ENCODE measurements around the gene BOLA3.
"Not testable (repeated sequence)": the region's sequence is repeated elsewhere in the genome, so short reads cannot be mapped to it uniquely, and the experiment has no call there.

The BOLA3 gene

GRCh38 chr2:74101574-74102300, 46.0 kb downstream of the BOLA3 start:
- no peak for DNase-seq (ENCODE audit: low read depth)

- no peak for DNase-seq (ENCODE audit: low read depth)
Observed at GRCh38 chr2:74100254-74101216, 47.2 kb downstream of the BOLA3 start.

DNA sequence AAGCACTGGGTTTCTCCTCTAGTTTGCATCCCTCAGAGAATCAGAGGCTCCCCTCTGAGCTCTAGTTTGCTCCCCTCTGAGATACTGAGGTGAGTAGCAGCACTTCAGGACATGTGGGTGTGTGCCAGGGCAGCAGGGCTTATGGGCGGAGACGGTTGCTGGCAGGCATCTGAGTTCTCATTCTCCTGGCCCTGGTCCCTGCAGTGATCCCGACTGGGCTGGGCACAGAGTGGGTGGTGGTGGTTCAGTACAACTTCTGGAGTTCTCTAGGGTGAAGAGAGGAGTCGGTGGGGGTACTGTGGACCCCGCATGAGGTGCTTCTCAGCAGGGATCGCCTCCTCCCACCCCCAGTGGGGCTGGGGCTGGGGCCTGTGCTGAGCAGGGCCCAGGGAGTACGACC, 47.9 kb downstream of the BOLA3 start:
- no peak for DNase-seq (ENCODE audit: low read depth)

DNA sequence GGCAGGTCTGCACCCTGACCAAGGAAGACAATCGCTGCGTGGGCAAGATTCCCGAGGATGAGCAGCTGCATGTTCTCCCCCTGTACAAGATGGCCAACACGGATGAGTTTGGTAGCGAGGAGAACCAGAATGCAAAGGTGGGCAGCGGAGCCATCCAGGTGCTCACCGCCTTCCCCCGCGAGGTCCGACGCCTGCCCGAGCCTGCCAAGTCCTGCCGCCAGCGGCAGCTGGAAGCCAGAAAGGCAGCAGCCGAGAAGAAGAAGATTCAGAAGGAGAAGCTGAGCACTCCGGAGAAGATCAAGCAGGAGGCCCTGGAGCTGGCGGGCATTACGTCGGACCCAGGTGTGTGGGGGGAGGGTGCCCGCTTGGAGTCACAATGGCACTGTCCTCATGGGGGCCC, 48.4 kb downstream of the BOLA3 start:
- DNase-seq (ENCODE audit: low read depth) = no peak

DNA sequence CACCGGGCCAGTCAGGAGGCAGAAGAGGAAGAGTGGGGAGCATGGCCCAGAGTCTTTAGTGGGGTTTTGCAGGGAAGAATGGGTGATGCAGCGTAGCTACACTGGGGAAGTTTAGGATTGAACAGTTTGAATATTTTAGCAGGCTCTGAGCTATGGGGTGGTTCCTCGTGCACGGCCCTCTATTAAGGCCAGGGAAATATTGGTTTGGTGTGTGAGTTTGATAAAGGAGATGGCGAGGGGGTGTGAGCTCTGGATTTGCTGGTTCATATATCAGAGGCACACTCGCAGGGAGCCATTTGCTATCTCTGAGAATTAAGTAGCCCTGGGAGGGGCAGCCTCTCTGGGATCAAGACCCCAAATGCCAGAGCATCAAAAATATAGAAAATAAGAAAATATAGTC, 50.1 kb downstream of the BOLA3 start:
- DNase-seq (ENCODE audit: low read depth) = no peak

DNA sequence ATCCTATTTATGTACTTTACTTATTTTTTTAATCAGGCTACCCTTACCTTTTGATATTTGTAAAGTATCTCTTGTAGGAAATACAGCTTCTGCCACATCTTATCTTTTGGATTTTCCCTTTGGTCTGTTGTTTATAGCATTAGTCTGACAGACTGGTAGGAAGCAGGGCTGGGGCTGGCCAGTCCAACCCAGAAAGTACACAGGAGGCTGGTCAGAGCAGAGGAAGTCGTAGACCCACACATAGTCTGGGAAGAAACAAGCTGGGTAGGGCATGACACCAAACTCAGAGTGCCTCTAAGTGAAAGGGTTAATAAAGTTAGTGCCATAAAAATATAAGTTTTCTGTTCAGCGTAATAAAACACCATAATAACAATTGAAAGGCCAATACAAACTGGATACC, 51.7 kb downstream of the BOLA3 start:
- no peak for DNase-seq (ENCODE audit: low read depth)

GRCh38 chr2:74095632-74096031, 52.1 kb downstream of the BOLA3 start:
- DNase-seq (ENCODE audit: low read depth) = no peak

DNA sequence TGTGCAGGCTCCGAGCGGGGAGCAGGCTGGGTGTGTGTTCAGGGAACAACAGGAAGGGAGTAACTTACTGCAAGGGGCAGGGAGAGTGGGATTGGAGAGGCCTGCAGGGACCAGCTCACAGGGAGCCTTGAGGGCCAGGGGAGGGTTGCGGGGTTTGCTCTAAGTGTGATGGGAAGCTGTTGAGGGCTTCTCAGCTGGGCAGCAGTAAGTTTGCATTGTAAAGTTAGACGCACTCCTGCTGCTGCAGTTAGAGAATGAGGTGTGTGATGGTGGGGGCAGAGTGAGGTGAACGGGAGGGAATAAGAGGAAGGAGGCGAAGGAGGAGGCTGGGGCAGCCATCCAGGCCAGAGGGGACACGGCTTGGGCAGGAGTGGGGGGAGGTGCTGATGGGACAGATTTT, 53.4 kb downstream of the BOLA3 start:
- DNase-seq (ENCODE audit: low read depth) = no peak

DNA sequence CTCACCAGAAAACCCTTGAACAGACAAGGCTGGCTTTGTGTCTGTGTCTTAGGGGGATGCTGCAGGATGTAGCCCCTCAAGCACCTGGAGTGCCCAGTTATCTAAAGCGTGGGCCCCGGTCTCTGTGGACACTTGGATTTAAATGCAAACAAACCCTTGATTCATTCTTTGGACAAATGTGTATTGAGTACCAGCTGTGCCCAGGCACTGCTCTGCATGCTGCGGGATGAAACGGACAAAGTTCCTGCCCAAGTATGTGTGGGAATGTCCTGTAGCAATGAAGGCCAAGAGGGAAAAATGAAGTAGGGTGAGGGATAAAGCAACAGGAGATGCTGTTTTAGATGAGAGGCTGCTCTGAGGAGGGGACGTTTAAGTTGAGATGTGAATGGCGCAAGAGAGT, 53.9 kb downstream of the BOLA3 start:
- DNase-seq (ENCODE audit: low read depth) = no peak

DNA sequence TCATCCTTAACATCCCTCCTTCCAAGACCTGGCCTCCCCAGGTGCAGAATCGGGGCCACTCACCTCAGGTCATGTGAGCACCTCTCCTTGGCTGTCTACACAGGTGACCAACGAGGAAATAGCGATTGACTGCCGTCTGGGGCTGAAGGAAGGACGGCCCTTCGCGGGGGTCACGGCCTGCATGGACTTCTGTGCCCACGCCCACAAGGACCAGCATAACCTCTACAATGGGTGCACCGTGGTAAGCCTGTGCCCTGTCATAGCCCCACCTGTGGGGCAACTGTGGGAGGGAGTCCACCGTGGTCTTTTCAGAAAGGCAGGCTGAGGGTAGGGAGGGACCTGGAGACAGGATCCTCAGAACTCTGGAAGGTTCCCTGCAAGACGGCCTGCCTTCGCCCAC, 54.3 kb downstream of the BOLA3 start:
- DNase-seq (ENCODE audit: low read depth) = no peak

GRCh38 chr2:74092275-74092674, 55.4 kb downstream of the BOLA3 start:
- no peak for DNase-seq (ENCODE audit: low read depth)

- no peak for DNase-seq (ENCODE audit: low read depth)
Observed at GRCh38 chr2:74091391-74091790, 56.3 kb downstream of the BOLA3 start.

DNA sequence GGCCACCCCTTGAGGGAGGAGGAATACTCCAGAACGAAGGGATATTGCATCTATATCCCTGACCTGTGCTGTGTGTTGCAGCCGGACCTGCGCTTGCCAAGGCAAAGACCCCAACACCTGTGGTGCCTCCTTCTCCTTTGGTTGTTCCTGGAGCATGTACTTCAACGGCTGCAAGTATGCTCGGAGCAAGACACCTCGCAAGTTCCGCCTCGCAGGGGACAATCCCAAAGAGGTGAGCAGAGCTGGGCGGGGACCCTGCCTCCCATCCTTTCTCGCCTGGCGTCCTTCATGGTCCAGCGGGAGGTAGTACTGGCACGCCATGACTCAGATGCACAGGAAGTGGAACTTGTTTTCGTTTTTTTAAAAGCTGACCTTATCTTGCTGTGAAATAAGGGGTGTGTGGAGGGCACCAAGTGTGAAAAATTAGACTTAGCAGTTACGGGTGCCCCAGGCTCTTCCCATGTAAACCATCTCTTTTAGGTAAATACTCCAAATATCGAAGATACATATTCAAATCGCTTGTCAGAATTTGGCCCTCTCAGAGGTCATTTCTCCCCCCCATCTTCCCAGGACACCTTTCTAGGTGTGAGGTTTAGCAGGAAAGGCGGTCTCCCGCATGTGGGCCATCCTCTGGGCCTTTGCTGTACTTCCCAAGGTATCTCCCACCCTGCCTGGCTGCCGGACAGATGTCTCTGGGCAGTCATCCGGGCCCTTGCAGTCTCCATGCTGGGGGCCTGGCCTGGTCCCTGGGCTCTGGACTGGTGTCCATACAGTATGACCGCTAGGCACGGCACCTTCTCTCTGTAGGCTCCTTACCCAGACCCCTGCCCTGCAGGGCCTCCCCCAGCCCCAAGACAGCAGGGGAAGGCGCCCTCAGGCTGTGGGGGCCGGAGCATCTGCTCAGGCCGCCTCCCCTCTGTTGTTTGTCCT, 57.6 kb downstream of the BOLA3 start:
- DNase-seq (ENCODE audit: low read depth) = no peak

DNA sequence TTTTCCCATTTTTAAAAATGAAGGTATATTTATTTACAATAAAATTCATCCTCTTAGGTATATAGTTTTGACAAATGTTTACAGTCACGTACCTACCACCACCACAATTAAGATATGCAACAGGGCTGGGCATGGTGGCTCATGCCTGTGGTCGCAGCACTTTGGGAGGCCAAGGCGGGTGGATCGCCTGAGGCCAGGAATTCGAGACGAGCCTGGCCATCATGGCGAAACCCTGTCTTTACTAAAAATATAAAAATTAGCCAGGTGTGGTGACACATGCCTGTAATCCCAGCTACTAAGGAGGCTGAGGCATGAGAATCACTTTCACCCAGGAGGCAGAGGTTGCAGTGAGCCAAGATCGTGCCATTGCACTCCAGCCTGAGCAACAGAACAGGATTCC, 59.0 kb downstream of the BOLA3 start:
- DNase-seq (ENCODE audit: low read depth) = not testable (repeated sequence)

DNA sequence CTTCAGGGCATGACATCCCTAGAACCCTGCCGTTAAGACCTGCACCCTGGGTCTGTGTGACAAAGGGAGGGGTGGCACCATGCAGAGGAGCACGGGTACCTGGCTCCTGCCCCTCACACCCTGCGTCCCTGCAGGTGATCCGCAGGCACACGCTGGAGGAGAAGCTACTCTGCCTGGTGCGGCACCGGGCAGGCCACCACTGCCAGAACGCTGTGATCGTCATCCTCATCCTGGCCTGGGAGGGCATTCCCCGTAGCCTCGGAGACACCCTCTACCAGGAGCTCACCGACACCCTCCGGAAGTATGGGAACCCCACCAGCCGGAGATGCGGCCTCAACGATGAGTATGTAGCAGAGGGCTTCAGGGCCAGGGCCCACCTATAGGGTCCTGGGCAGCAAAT, 60.0 kb downstream of the BOLA3 start:
- no peak for DNase-seq (ENCODE audit: low read depth)

- no peak for DNase-seq (ENCODE audit: low read depth)
Observed at GRCh38 chr2:74086021-74086420, 61.7 kb downstream of the BOLA3 start.
